Posterior cingulate gyrus (tissue), 11 donors: Measurements from ENCODE around the gene MYOZ1.

Experiments used
- DNase-seq, 10 donors: peaks; one replicate each; pipeline versions ENCODE4 v3.0.0 to v3.0.0-alpha.2; 2020 to 2021; ENCODE audit warnings: mixed read lengths in 3 of 10
- intact Hi-C: fragments of 100-400 bp; cut with DNase I; formaldehyde crosslinking; loops from one replicate; pipeline ENCODE4 v1.15.1; 2023

Gene MYOZ1

DNA sequence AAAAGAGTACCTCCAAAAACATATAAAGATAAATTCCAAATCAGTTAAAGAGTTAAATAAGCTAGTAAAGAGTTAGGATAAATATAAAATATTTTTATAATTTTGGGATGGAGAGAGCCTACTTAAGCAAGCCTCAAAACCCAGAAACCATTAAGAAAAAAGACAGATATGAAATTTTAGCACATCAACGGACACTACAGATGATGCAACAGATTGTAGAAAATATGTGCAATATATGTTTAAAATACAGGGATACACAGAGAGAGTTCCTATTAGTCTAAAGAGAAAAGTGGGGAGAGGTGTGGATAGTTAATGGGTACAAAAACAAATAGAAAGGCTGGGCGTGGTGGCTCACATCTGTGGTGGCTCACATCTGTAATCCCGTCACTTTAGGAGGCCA lies 26.6 kb downstream of the MYOZ1 start:
- intact Hi-C loops: no loop called here

DNA sequence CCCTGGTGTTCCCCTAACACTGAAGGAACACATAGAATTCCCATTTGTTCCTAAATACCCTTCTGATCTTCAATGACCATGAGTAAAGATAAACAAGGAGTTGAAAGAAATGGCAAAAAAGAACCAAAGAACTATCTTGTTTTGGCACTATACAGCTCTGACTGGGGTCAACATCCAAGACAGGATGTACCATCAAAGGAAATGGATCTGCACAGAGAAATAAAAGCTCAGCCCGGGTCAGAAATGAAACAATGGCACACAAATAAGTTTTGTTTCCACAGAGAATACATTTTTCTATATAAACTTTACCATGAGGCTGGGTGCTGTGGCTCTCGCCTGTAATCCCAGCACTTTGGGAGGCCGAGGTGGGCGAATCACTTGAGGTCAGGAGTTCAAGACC lies 32.2 kb downstream of the MYOZ1 start:
- no peak for DNase-seq
- intact Hi-C loops: no loop called here

More for the DNA sequence above, 26.6 kb downstream of the MYOZ1 start:
- no peak for DNase-seq

DNA sequence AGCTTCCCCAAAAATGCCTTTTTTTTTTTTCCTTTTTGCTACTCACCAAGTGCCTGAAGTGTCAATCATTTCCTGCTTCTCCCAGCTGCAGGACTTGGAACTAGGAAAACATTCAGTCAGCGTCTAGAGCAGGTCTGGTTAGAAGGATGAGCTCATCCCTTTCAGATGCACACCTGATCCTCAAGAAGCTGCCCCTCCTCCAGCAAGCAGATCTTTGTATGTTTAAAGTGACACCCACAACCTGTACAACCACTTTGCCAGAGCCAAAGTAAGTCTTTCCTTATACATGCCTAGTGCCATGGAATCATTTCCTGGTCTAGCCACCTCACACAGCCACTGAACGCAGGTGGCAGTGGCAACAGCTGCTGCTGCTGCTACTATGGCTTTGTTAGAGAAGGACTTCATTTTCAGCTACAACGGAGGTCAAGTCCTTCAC lies 39.8 kb downstream of the MYOZ1 start:
- no peak for DNase-seq
- intact Hi-C loops: no loop called here

DNA sequence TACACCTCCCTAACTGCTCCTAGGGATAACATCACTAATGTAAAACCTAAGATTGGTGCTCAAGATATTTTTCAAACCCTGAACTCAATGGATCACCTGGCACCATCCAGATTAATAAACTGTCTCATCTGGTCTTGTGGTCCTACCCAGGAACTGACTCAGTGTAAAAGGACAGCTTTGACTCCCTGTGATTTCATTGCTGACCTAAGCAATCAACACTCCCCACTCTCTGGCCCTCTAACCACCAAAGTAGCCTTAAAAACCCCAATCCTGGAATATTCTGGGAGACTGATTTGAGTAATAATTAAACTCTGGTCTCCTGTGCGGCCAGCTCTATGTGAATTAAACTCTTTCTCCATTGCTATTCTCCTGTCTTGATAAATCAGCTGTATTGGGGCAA lies 43.9 kb downstream of the MYOZ1 start:
- DNase-seq: no peak
- intact Hi-C loops: no loop called here

DNA sequence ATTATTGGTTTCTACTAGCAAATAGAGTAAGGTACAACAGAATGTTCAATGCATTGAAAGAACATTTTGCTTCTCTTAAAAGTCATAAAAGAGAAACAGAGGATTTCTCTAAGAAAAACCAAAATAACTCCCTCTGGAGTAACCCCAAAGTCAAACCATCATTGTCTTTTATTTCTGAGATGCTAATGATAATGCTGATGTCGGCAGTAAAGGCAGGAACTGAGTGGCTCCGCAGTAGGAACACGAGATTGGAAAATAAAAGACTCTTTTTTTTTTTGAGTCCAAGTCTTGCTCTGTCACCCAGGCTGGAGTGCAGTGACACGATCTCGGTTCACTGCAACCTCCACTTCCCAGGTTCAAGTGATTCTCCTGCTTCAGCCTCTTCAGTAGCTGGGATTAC lies 47.5 kb downstream of the MYOZ1 start:
- no peak for DNase-seq
- intact Hi-C loops: no loop called here

DNA sequence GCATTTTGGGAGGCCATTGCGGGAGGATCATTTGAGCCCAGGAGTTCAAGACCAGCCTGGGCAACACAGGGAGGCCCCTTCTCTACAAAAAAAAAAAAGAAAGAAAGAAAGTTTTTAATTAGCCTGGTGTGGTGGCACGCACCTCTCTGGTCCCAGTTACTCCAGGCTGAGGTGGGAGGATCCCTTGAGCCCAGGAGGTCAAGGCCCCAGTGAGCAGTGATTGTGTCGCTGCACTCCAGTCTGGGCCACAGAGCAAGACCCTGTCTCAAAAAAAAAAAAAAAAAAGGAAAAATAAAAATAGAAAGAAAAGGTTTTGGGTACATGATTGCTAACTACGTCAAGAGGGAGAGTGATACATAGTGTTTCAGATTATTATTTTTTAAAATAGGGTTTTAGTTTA lies 48.2 kb downstream of the MYOZ1 start:
- no peak for DNase-seq
- intact Hi-C loops: no loop called here

DNA sequence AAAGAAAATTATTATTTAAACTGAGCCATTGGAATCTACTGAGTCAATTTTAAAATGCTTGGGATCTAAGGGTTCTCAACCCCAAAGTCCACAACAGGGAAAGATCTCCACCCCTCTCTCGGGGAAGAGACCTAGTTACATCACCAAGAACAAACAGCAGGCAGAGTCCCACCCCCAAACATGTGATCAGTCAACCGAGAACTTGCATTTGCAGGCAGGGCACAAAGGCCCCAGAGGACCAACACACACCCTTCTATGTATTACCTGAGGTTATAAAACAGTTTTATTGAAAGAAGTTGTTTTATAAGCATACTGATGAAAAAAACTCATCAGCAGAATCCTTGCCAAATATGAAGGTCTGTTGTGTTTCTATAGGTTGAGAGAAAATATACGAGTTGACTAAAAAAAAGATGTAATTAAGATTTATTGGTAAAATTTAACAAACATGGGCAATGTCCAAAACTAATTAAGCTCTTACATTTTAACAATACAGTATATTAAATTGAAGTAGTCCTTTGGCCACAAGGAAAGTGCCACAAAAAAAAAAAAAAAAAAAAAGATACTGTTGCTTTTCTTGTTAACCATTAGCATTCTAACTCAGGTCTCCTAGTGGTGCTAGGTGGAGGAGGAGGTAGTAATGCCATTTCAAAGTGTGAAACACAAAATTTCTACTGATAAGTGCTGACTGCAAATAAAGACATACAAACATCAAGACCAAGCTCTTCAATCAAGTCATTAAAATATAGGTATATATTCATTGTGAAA lies 49.2 kb downstream of the MYOZ1 start:
- intact Hi-C loops: no loop called here
- DNase-seq: peak in 8 of 10 donors; percentile 40 to 94 (median 67)

DNA sequence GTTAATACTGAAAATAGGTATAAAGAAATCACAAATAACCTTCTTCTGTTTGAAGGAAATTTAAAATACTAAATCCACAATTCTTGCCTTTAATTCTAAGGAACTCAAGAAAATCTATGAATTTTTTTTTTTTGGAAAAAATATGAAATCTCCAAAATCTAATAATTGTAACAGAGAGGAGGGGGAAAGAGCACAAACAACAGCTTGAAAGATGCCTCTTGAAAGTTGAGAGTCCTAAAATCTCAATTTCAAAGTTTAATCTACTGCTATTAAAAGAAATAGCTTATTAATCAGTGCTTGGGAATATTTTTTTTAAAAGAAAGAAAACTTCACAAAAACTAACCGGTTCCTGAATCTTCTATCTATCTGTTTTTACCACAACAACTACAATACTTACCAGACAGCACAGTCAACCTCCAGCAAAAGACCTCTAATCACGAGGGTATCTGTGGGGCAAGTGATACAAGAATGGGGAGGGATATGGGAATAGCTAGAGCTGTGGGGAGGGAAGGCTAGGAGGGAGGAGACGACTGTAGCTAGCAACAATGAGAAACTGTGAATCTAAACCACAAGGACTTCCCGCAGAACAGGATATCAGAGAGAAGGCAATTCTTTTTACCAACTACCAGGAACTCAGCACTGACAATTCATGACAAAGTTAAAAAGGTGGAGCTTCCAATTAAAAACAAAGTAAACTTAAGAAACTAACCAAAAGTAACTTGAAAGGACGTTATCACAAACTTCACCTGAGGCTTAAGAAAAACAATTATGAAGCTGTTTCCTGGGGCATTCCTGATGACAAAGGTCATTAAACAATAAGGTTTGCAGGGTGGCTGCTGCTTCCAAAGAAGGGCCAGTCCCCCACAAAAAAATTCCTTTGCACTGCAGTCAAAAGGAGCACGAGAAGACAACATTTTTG lies 50.1 kb downstream of the MYOZ1 start, which contains the start of gene USP54:
TSS of gene USP54 (minus strand) at position 462 of the 919 bp plus-strand sequence. CDS start 15,684 bp downstream, outside the sequence.
- peak in 1 of 10 donors; percentile 38 for DNase-seq
- intact Hi-C loops: no loop called here

DNA sequence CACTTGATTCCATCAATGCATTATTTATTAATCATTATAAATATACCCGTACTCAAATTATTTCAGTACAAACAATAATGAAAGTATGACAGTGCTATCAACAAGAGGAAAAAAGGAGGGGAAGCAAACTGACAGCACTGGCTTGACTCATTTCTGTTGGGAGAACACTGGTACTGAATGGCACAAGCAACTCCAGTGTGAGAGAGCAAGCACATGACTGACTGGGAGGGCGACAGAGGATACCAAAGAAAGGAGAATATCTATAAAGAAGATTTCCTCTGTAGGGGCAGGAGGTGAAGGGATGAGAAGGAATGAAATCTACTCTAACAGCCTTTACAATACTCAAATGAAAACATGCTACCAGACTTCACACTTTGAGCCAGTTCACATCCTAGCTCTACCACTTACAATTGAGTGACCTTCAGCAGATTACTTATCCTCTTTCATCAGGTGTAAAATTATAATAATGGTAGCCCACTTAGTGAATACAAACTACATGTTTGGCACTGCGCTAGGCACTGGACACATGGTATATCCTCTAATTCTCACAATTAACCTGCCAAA lies 51.6 kb downstream of the MYOZ1 start:
- intact Hi-C loops: loop anchor here (5.0 kb wide), 1 partner anchor 37 kb away; no protein-coding TSS in a partner anchor
- peak in 6 of 10 donors; percentile 31 to 90 (median 54) for DNase-seq

DNA sequence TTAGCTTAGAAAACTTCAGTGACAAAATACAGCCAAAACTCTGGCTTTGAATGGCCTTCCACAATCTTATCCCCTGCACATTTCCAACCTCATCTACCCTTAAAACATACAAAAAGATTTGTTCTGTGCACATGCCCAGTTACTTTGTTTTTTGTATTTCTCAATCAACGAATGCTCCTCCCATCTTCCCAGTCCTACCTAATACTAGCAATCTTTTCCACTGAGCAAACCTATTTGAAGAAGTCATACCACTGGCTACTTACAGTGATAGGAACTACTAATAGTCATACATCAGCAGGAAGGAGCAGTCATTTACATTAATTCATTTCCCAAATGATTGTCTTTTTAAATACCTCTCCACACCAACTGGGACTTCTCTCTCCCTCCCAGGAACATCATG lies 52.6 kb downstream of the MYOZ1 start:
- intact Hi-C loops: loop anchor here (5.0 kb wide), 1 partner anchor 36 kb away; no protein-coding TSS in a partner anchor

DNA sequence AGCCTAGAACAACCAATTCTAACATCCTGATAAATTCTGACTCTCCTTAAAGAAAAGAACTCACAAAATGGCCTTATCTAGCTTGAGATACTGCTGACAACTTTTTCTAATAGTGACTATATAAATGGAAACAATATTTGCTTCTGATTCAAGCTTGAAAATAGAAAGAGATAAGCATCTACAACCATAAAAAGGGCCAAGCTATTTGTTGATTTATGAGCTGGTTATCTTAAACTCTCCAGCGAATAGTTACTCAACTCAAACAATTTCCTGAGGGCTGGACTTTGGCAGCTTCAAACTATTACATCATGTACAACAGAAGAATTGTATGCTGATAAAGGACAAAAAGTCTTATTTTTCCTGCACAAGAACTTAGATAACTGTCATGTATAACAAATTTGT lies 54.7 kb downstream of the MYOZ1 start:
- intact Hi-C loops: loop anchor here (5.0 kb wide), 1 partner anchor 34 kb away; no protein-coding TSS in a partner anchor
- DNase-seq: no peak

More for the DNA sequence above, 52.6 kb downstream of the MYOZ1 start:
- DNase-seq: no peak

DNA sequence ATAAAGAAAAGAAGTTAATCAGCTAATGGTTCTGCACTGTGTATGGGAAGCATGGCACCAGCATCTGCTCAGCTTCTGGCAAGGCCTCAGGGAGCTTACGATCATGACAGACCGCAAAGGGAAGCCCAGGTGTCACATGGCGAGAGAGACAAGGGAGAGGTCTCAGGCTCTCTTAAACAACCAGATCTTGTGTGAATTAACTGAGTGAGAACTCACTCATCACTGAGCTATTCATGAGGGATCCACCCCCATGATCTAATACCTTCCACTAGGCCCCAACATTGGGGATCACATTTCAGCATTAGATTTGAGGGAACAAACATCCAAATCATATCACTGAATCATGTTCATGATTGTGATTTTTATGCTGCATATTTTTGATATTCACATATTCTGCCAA lies 55.9 kb downstream of the MYOZ1 start:
- intact Hi-C loops: loop anchor here (5.0 kb wide), 1 partner anchor 33 kb away; no protein-coding TSS in a partner anchor
- DNase-seq: no peak

DNA sequence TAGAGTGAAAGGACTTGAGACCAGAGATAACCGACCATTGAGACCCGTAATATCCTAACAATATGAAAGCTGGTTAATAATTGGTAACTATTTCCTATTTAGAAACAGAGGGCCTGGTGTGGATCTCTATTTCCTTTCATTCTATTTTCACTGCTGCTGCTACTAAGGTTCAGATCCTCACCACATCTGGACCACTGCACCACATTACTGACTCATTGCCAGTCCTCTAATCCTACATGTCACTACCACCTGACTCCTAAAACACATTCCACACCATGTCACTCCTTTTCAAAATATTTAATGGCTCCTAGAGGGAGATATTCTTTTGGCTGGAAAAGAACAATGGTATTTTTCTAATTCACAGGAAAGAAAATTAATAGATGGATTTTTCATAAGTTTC lies 56.5 kb downstream of the MYOZ1 start:
- intact Hi-C loops: loop anchor here (5.0 kb wide), 1 partner anchor 32 kb away; no protein-coding TSS in a partner anchor
- DNase-seq: no peak

DNA sequence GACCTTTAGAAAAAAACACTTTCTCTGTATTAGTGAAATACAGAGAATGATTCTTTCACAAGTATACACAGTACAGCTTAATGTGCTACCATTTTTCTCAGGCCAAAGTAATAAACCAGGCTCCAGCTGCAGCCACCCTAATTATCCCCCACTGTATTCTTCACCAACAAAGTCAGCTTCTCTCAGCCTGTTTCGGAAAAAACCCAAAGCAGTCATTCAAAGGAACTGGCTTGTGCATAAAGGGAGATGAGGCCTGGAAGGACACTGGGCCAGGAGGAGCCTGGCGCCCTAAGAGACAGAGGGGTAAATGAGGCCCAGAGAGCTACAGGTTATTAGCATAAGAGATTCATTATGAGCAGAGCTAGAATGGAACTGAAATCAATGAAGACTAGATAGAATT lies 59.4 kb downstream of the MYOZ1 start:
- DNase-seq: peak in 3 of 10 donors; percentile 16 to 25 (median 24)
- intact Hi-C loops: no loop called here
